ENCODE results near the gene IRF5.
A peak's percentile ranks its signal among the peaks of the same experiment; 100 is the strongest.

Gene IRF5

GRCh38 chr7:128888039-128888755 lies 49.5 kb upstream of the IRF5 start (continued):
- TF ChIP-seq YY2 (tag by site-specific recombination; IDR thresholded peaks at IDR 0.05): no peak
- TF ChIP-seq PRDM1 (tag by site-specific recombination; IDR thresholded peaks at IDR 0.05): no peak
- TF ChIP-seq ZNF645 (tag by site-specific recombination; IDR thresholded peaks at IDR 0.05): 0 out of 2 replicates have a peak, but pooled peaks have one; percentile 25
- no peak for TF ChIP-seq ZFP37 (tag by site-specific recombination; IDR thresholded peaks at IDR 0.05)
- TF ChIP-seq ZNF639 (tag by site-specific recombination; IDR thresholded peaks at IDR 0.05): no peak
- TF ChIP-seq ZNF521 (tag by site-specific recombination; IDR thresholded peaks at IDR 0.05): 0 out of 2 replicates have a peak, but pooled peaks have one; percentile 81
- TF ChIP-seq ZNF529 (tag by site-specific recombination; IDR thresholded peaks at IDR 0.05; ENCODE audit: insufficient replicate concordance): no peak
- no peak for TF ChIP-seq WT1 (tag by site-specific recombination; IDR thresholded peaks at IDR 0.05)

GRCh38 chr7:128888756-128889095 lies 49.0 kb upstream of the IRF5 start:
- Histone ChIP-seq H3K9me3 (ENCODE audit: control insufficient read depth, insufficient read depth, low read depth, low read length) (no peaks in the 10 kb centered on the region), H3K4me3 (ENCODE audit: low read depth, low read length) (no peak overlapping the region), H3K4me1 (ENCODE audit: control insufficient read depth, insufficient read depth, low read length) (no peaks in the 10 kb centered on the region), H3K27ac (ENCODE audit: extremely low read depth, low read depth, low read length) (no peak overlapping the region), H3K36me3 (ENCODE audit: control insufficient read depth in 2 of 2, insufficient read depth in 1 of 2, low read length in 2 of 2) (no peaks in the 10 kb centered on the region)
- CTCF ChIA-PET: interaction anchor here (0.6 kb wide), 1 partner anchor 16 kb away, joined by 4 read pairs; no protein-coding TSS in a partner anchor
- POLR2A ChIA-PET: no interaction called here
- TF ChIP-seq ZNF626 (tag by site-specific recombination; IDR thresholded peaks at IDR 0.05) (no peak), ZNF645 (tag by site-specific recombination; IDR thresholded peaks at IDR 0.05) (no peak), ZBTB20 (tag by site-specific recombination; IDR thresholded peaks at IDR 0.05) (peak; percentile 29; the same call in 1 of the 2 replicates), GLIS2 (tag by site-specific recombination; IDR thresholded peaks at IDR 0.05) (peak; percentile 28; the same call in 1 of the 2 replicates)

- no peaks in the 10 kb centered on the region for H3K36me3 ChIP-seq (ENCODE audit: control insufficient read depth in 2 of 2, insufficient read depth in 1 of 2, low read length in 2 of 2)
- no peak overlapping the region for H3K4me3 ChIP-seq (ENCODE audit: low read depth, low read length)
- no peaks in the 10 kb centered on the region for H3K4me1 ChIP-seq (ENCODE audit: control insufficient read depth, insufficient read depth, low read length)
- ChIA-PET POLR2A (no interaction called here), CTCF (interaction anchor here (0.6 to 1.0 kb wide), 2 partner anchors 15 to 202 kb away, joined by 3 to 4 read pairs; no protein-coding TSS in a partner anchor)
- H3K27ac ChIP-seq (ENCODE audit: extremely low read depth, low read depth, low read length): no peak overlapping the region
- no peaks in the 10 kb centered on the region for H3K9me3 ChIP-seq (ENCODE audit: control insufficient read depth, insufficient read depth, low read depth, low read length)
- peak; percentile 28; the same call in 1 of the 2 replicates for TF ChIP-seq KLF1 (tag by site-specific recombination; IDR thresholded peaks at IDR 0.05)
- TF ChIP-seq GLIS2 (tag by site-specific recombination; IDR thresholded peaks at IDR 0.05): peak; percentile 4; the same call in 1 of the 2 replicates
- TF ChIP-seq ZNF248 (tag by site-specific recombination; IDR thresholded peaks at IDR 0.05): no peak
- no peak for TF ChIP-seq OVOL3 (tag by site-specific recombination; IDR thresholded peaks at IDR 0.05)
- TF ChIP-seq ZNF10 (tag by site-specific recombination; IDR thresholded peaks at IDR 0.05): no peak
Observed at GRCh38 chr7:128889121-128889520, 48.6 kb upstream of the IRF5 start.

Data from HEK293 (cell line).